Measurements from ENCODE around the gene PODN. TPM values are rescaled to one million over a fixed set of nuclear protein-coding genes. Genes with fewer than 3 reads are reported as not detected.

Gene PODN
- total and polyA plus RNA-seq, 2 donors (not counting 3 experiments of a cell fraction or from before 2014, with no cell fraction given), result 1.3 to 1.5 TPM

DNA sequence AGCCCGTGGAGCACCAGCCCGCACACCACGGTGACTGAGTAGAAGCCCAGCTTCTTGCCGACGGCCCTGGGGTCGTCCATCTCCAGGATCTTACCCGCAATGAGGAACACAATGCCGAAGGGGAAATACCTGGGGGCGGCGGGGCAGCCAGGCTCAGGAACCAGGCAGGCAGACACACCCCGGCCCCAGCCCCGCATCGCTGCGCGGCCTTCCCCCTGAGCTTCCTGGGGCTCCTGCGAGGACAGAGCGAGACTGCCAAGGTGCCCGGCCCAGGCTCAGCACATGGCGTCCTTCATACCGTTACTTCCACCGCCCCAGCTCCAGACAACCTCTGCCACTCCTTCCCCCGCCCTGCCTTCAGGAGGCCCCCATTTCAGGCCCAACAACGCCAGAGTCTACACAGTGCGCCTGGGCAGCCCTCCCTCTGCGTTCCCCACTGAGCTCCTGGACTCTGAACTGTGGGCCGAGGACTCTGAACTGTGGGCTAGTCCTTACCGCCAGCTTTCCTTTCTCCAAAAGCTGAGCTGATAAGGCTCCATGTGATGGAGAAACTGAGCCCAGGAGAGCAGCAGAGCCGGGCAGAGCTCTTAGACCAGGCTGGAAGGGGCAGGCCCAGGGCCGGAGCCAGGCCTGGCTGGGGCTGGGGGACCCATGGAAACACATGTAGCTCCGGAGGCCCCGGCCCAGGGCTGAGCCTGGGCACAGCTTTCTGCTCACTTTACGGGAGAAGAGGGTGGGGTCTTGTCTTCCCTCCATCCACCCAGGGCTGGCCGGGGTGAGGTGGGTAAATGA, 30.8 kb downstream of the PODN start:
- H3K36me3 ChIP-seq (ENCODE audit: control insufficient read depth in 2 of 2, extremely low read depth in 1 of 2, insufficient read depth in 2 of 2, low read length in 2 of 2), result no peaks in the 10 kb centered on the region
- no peak for TF ChIP-seq JUN (IDR thresholded peaks at IDR 0.05; ENCODE audit: borderline replicate concordance, insufficient read depth, insufficient read length, low read depth)
- TF ChIP-seq MYC (IDR thresholded peaks at IDR 0.05; ENCODE audit: low read depth, low read length), result no peak
- TF ChIP-seq EZH2 (IDR thresholded peaks at IDR 0.05; ENCODE audit: borderline replicate concordance, low read depth, low read length, severe bottlenecking), result no peak
- TF ChIP-seq FOS (IDR thresholded peaks at IDR 0.05; ENCODE audit: borderline replicate concordance, insufficient read depth, low read length), result no peak
- TF ChIP-seq MAX (IDR thresholded peaks at IDR 0.05; ENCODE audit: insufficient read depth, insufficient read length), result no peak
- no peak for TF ChIP-seq CTCF (IDR thresholded peaks at IDR 0.05; ENCODE audit: extremely low read depth in 1 of 2, insufficient read depth in 1 of 2, low read depth in 1 of 2, low read length in 2 of 2)
- TF ChIP-seq POLR2A (IDR thresholded peaks at IDR 0.05; ENCODE audit: low read depth, low read length), result no peak
- no peak for TF ChIP-seq GATA2 (IDR thresholded peaks at IDR 0.05; ENCODE audit: insufficient read depth, insufficient read length, low read depth, low read length)
- no peak for TF ChIP-seq POLR2AphosphoS5 (IDR thresholded peaks at IDR 0.05; ENCODE audit: insufficient read depth, low read depth, low read length)
- no peak overlapping the region for H2AFZ ChIP-seq (ENCODE audit: low read depth, low read length)
- no peak overlapping the region for H3K4me2 ChIP-seq (ENCODE audit: insufficient read depth, low read length)
- no peaks in the 10 kb centered on the region for H3K4me1 ChIP-seq (ENCODE audit: control insufficient read depth, extremely low read depth, insufficient read depth, low read length)
- no peak overlapping the region for H3K9ac ChIP-seq (replicated peaks; ENCODE audit: extremely low read depth, insufficient read depth, low read length)
- H3K79me2 ChIP-seq (ENCODE audit: control insufficient read depth, insufficient read depth, low read length), result no peaks in the 10 kb centered on the region
- BruUV-seq (replicated peaks), result no TSS peak
- intact Hi-C loops (cut with micrococcal nuclease) (no loop called here), dilution Hi-C loops (cut with MboI; ENCODE audit: extremely low pct_ligation_motif_present, low sequenced_read_pairs) (no loop called here)
- no peaks in the 10 kb centered on the region for H3K9me3 ChIP-seq (replicated peaks; ENCODE audit: control insufficient read depth, insufficient read depth, low read length)
- CTCF ChIA-PET, result interaction anchor here (1.4 to 2.9 kb wide), 2 partner anchors 9 to 16 kb away, joined by 4 to 11 read pairs; no protein-coding TSS in a partner anchor
- no peak overlapping the region for H3K27ac ChIP-seq (ENCODE audit: insufficient read depth, low read depth, low read length)
- FAIRE-seq, result no peak
- no peak for DNase-seq (ENCODE audit: low read depth, low spot score)
- H3K27me3 ChIP-seq (ENCODE audit: control insufficient read depth in 2 of 2, insufficient read depth in 2 of 2, low read length in 2 of 2), result no peaks in the 10 kb centered on the region
- no peaks in the 10 kb centered on the region for H4K20me1 ChIP-seq (replicated peaks; ENCODE audit: control insufficient read depth, extremely low read depth, insufficient read depth, low read length)
- POLR2A ChIA-PET, result no interaction called here
- no peaks in the 10 kb centered on the region for H3K9me1 ChIP-seq (replicated peaks; ENCODE audit: control insufficient read depth, extremely low read depth, insufficient read depth, low read length)
- H3K4me3 ChIP-seq (replicated peaks in 1 of 3; ENCODE audit: insufficient read depth in 1 of 3, low read depth in 1 of 3, low read length in 3 of 3), result no peak overlapping the region
